ENCODE data around the gene ABHD12.

ABHD12 gene

GRCh38 chr20:25252686-25253421, 137.8 kb downstream of the ABHD12 start:
- H3K27me3 ChIP-seq (ENCODE audit: control insufficient read depth in 3 of 3, insufficient read depth in 3 of 3, low read depth in 1 of 3, low read length in 3 of 3): no peaks in the 10 kb centered on the region
- peaks cover 19 to 29% of the 10 kb centered on the region in 2 donors for H3K4me1 ChIP-seq (ENCODE audit: control insufficient read depth in 2 of 2, insufficient read depth in 1 of 2, low read depth in 1 of 2, low read length in 2 of 2)
- H4K91ac ChIP-seq (ENCODE audit: low read depth, low read length, poor library complexity): no peak overlapping the region
- no peak overlapping the region for H3K4ac ChIP-seq (ENCODE audit: low read length)
- H3K9me3 ChIP-seq (replicated peaks in 1 of 2; ENCODE audit: control insufficient read depth in 2 of 2, insufficient read depth in 1 of 2, low read depth in 1 of 2, low read length in 2 of 2): peaks cover 0 to 2% of the 10 kb centered on the region in 2 donors
- DNase-seq (ENCODE audit: low spot score): no peak
- no peak overlapping the region for H4K8ac ChIP-seq (ENCODE audit: low read depth, low read length)
- H3K23ac ChIP-seq (ENCODE audit: low read depth, low read length, poor library complexity): no peak overlapping the region
- H3K79me1 ChIP-seq (ENCODE audit: low read depth, low read length): peaks cover 5% of the 10 kb centered on the region
- H2BK15ac ChIP-seq (ENCODE audit: low read length): no peak overlapping the region
- H3K14ac ChIP-seq (ENCODE audit: low read length): peak overlapping the region; percentile 60
- no peak overlapping the region for H3K4me2 ChIP-seq (ENCODE audit: insufficient read depth, low read length, poor library complexity, severe bottlenecking)
- H3K27ac ChIP-seq (replicated peaks; ENCODE audit: low read length): no peak overlapping the region
- H3K4me3 ChIP-seq (ENCODE audit: low read length in 2 of 2): no peak overlapping the region
- H3K36me3 ChIP-seq (replicated peaks in 1 of 2; ENCODE audit: control insufficient read depth in 2 of 2, insufficient read depth in 2 of 2, low read length in 2 of 2): peaks cover 7 to 38% of the 10 kb centered on the region in 2 donors
- no peak overlapping the region for H2BK5ac ChIP-seq (ENCODE audit: low read length)
- no peak overlapping the region for H2BK12ac ChIP-seq (ENCODE audit: low read length)
- no peak overlapping the region for H2AFZ ChIP-seq (ENCODE audit: low read length)
- H3K18ac ChIP-seq (ENCODE audit: low read length): no peak overlapping the region
- H3K9ac ChIP-seq (ENCODE audit: low read depth, low read length, poor library complexity): no peak overlapping the region
- H2AK5ac ChIP-seq (ENCODE audit: low read depth, low read length): no peak overlapping the region
- H2BK120ac ChIP-seq (ENCODE audit: low read depth, low read length): no peak overlapping the region
- no CpG with 5 or more reads among the region's 6 CpGs for WGBS, 2 donors (ENCODE audit: extremely low coverage in 2 of 2, insufficient read length in 2 of 2, insufficient replicate concordance in 1 of 2)

GRCh38 chr20:25252230-25252651, 138.4 kb downstream of the ABHD12 start:
- no peak overlapping the region for H2AFZ ChIP-seq (ENCODE audit: low read length)
- no peak overlapping the region for H2BK120ac ChIP-seq (ENCODE audit: low read depth, low read length)
- no peaks in the 10 kb centered on the region for H3K9me3 ChIP-seq (replicated peaks in 1 of 2; ENCODE audit: control insufficient read depth in 2 of 2, insufficient read depth in 1 of 2, low read depth in 1 of 2, low read length in 2 of 2)
- no peak overlapping the region for H2BK15ac ChIP-seq (ENCODE audit: low read length)
- H3K4me3 ChIP-seq (ENCODE audit: low read length in 2 of 2): no peak overlapping the region
- no CpG with 5 or more reads among the region's 6 CpGs for WGBS, 2 donors (ENCODE audit: extremely low coverage in 2 of 2, insufficient read length in 2 of 2, insufficient replicate concordance in 1 of 2)
- H3K18ac ChIP-seq (ENCODE audit: low read length): peak overlapping the region; percentile 55
- no peak overlapping the region for H4K91ac ChIP-seq (ENCODE audit: low read depth, low read length, poor library complexity)
- H3K4ac ChIP-seq (ENCODE audit: low read length): no peak overlapping the region
- H2BK12ac ChIP-seq (ENCODE audit: low read length): no peak overlapping the region
- no peak overlapping the region for H2BK5ac ChIP-seq (ENCODE audit: low read length)
- H3K4me2 ChIP-seq (ENCODE audit: insufficient read depth, low read length, poor library complexity, severe bottlenecking): no peak overlapping the region
- no peak overlapping the region for H4K8ac ChIP-seq (ENCODE audit: low read depth, low read length)
- no peak for DNase-seq (ENCODE audit: low spot score)
- H3K36me3 ChIP-seq (replicated peaks in 1 of 2; ENCODE audit: control insufficient read depth in 2 of 2, insufficient read depth in 2 of 2, low read length in 2 of 2): peaks cover 5 to 38% of the 10 kb centered on the region in 2 donors
- no peak overlapping the region for H3K27ac ChIP-seq (replicated peaks; ENCODE audit: low read length)
- H3K4me1 ChIP-seq (ENCODE audit: control insufficient read depth in 2 of 2, insufficient read depth in 1 of 2, low read depth in 1 of 2, low read length in 2 of 2): peaks cover 19 to 30% of the 10 kb centered on the region in 2 donors
- H3K27me3 ChIP-seq (ENCODE audit: control insufficient read depth in 3 of 3, insufficient read depth in 3 of 3, low read depth in 1 of 3, low read length in 3 of 3): peaks cover 0 to under 1% (median 0%) of the 10 kb centered on the region in 3 experiments
- H3K14ac ChIP-seq (ENCODE audit: low read length): peak overlapping the region; percentile 60
- peak overlapping the region; percentile 10 for H3K9ac ChIP-seq (ENCODE audit: low read depth, low read length, poor library complexity)
- H3K23ac ChIP-seq (ENCODE audit: low read depth, low read length, poor library complexity): no peak overlapping the region
- no peak overlapping the region for H2AK5ac ChIP-seq (ENCODE audit: low read depth, low read length)
- H3K79me1 ChIP-seq (ENCODE audit: low read depth, low read length): peaks cover 5% of the 10 kb centered on the region

- H3K79me1 ChIP-seq (ENCODE audit: low read depth, low read length): peaks cover 5% of the 10 kb centered on the region
- H3K18ac ChIP-seq (ENCODE audit: low read length): no peak overlapping the region
- H3K4ac ChIP-seq (ENCODE audit: low read length): no peak overlapping the region
- no CpG with 5 or more reads among the region's 4 CpGs for WGBS, 2 donors (ENCODE audit: extremely low coverage in 2 of 2, insufficient read length in 2 of 2, insufficient replicate concordance in 1 of 2)
- no peak overlapping the region for H3K27ac ChIP-seq (replicated peaks; ENCODE audit: low read length)
- H2BK12ac ChIP-seq (ENCODE audit: low read length): no peak overlapping the region
- peaks cover 0 to 8% (median 4%) of the 10 kb centered on the region in 3 experiments for H3K27me3 ChIP-seq (ENCODE audit: control insufficient read depth in 3 of 3, insufficient read depth in 3 of 3, low read depth in 1 of 3, low read length in 3 of 3)
- no peak overlapping the region for H4K91ac ChIP-seq (ENCODE audit: low read depth, low read length, poor library complexity)
- H3K14ac ChIP-seq (ENCODE audit: low read length): no peak overlapping the region
- H3K4me1 ChIP-seq (ENCODE audit: control insufficient read depth in 2 of 2, insufficient read depth in 1 of 2, low read depth in 1 of 2, low read length in 2 of 2): peaks cover 19 to 34% of the 10 kb centered on the region in 2 donors
- H4K8ac ChIP-seq (ENCODE audit: low read depth, low read length): no peak overlapping the region
- no peaks in the 10 kb centered on the region for H3K9me3 ChIP-seq (replicated peaks in 1 of 2; ENCODE audit: control insufficient read depth in 2 of 2, insufficient read depth in 1 of 2, low read depth in 1 of 2, low read length in 2 of 2)
- no peak overlapping the region for H3K4me3 ChIP-seq (ENCODE audit: low read length in 2 of 2)
- H2BK5ac ChIP-seq (ENCODE audit: low read length): no peak overlapping the region
- H3K9ac ChIP-seq (ENCODE audit: low read depth, low read length, poor library complexity): no peak overlapping the region
- H2AFZ ChIP-seq (ENCODE audit: low read length): no peak overlapping the region
- no peak for DNase-seq (ENCODE audit: low spot score)
- H2AK5ac ChIP-seq (ENCODE audit: low read depth, low read length): no peak overlapping the region
- no peak overlapping the region for H3K23ac ChIP-seq (ENCODE audit: low read depth, low read length, poor library complexity)
- H3K4me2 ChIP-seq (ENCODE audit: insufficient read depth, low read length, poor library complexity, severe bottlenecking): no peak overlapping the region
- H3K36me3 ChIP-seq (replicated peaks in 1 of 2; ENCODE audit: control insufficient read depth in 2 of 2, insufficient read depth in 2 of 2, low read length in 2 of 2): peaks cover 5 to 38% of the 10 kb centered on the region in 2 donors
- no peak overlapping the region for H2BK120ac ChIP-seq (ENCODE audit: low read depth, low read length)
- no peak overlapping the region for H2BK15ac ChIP-seq (ENCODE audit: low read length)
These were observed 139.1 kb downstream of the ABHD12 start for GRCh38 chr20:25251558-25251957.

- Histone ChIP-seq H3K9ac (ENCODE audit: low read depth, low read length, poor library complexity) (no peak overlapping the region), H3K18ac (ENCODE audit: low read length) (no peak overlapping the region), H3K36me3 (replicated peaks in 1 of 2; ENCODE audit: control insufficient read depth in 2 of 2, insufficient read depth in 2 of 2, low read length in 2 of 2) (peaks cover 5 to 38% of the 10 kb centered on the region in 2 donors), H3K4ac (ENCODE audit: low read length) (no peak overlapping the region), H3K4me2 (ENCODE audit: insufficient read depth, low read length, poor library complexity, severe bottlenecking) (no peak overlapping the region), H2AK5ac (ENCODE audit: low read depth, low read length) (no peak overlapping the region), H4K8ac (ENCODE audit: low read depth, low read length) (no peak overlapping the region), H3K27ac (replicated peaks; ENCODE audit: low read length) (no peak overlapping the region), H2BK12ac (ENCODE audit: low read length) (no peak overlapping the region), H3K79me1 (ENCODE audit: low read depth, low read length) (peaks cover 5% of the 10 kb centered on the region), H3K4me1 (ENCODE audit: control insufficient read depth in 2 of 2, insufficient read depth in 1 of 2, low read depth in 1 of 2, low read length in 2 of 2) (peaks cover 19 to 34% of the 10 kb centered on the region in 2 donors), H3K27me3 (ENCODE audit: control insufficient read depth in 3 of 3, insufficient read depth in 3 of 3, low read depth in 1 of 3, low read length in 3 of 3) (peaks cover 0 to 13% (median 5%) of the 10 kb centered on the region in 3 experiments), H2AFZ (ENCODE audit: low read length) (no peak overlapping the region), H3K14ac (ENCODE audit: low read length) (no peak overlapping the region), H2BK15ac (ENCODE audit: low read length) (no peak overlapping the region), H3K23ac (ENCODE audit: low read depth, low read length, poor library complexity) (no peak overlapping the region), H4K91ac (ENCODE audit: low read depth, low read length, poor library complexity) (no peak overlapping the region), H2BK120ac (ENCODE audit: low read depth, low read length) (no peak overlapping the region), H3K9me3 (replicated peaks in 1 of 2; ENCODE audit: control insufficient read depth in 2 of 2, insufficient read depth in 1 of 2, low read depth in 1 of 2, low read length in 2 of 2) (no peaks in the 10 kb centered on the region), H2BK5ac (ENCODE audit: low read length) (no peak overlapping the region), H3K4me3 (ENCODE audit: low read length in 2 of 2) (no peak overlapping the region)
- no CpG with 5 or more reads among the region's 9 CpGs for WGBS, 2 donors (ENCODE audit: extremely low coverage in 2 of 2, insufficient read length in 2 of 2, insufficient replicate concordance in 1 of 2)
- no peak for DNase-seq (ENCODE audit: low spot score)
These were observed 139.6 kb downstream of the ABHD12 start for GRCh38 chr20:25251019-25251418.
